GM21723 (cell line): ENCODE measurements around the gene SCIMP.
"Not testable (repeated sequence)": the region's sequence is repeated elsewhere in the genome, so short reads cannot be mapped to it uniquely, and the experiment has no call there.

Source experiments
- ATAC-seq: cut with Tn5 transposase; IDR thresholded peaks from one replicate; pipeline ENCODE4 v1.9.1; 2021; ENCODE audit warnings: mild to moderate bottlenecking, moderate library complexity; ENCODE audit not compliant: unreplicated experiment

Gene SCIMP

GRCh38 chr17:5191541-5192417, 42.9 kb downstream of the SCIMP start, which contains the start of gene ZNF594:
Gene ZNF594 (minus strand): TSS chr17:5191868. CDS start chr17:5184256, 7,612 bp downstream.
- ATAC-seq: peak; percentile 94

GRCh38 chr17:5184288-5184687, 50.4 kb downstream of the SCIMP start:
- no peak for ATAC-seq

- no peak for ATAC-seq
Observed at GRCh38 chr17:5183410-5183793, 51.3 kb downstream of the SCIMP start.

GRCh38 chr17:5182597-5183409, 51.9 kb downstream of the SCIMP start:
- no peak for ATAC-seq

- ATAC-seq: no peak
Observed at GRCh38 chr17:5181509-5182305, 53.0 kb downstream of the SCIMP start.

GRCh38 chr17:5179003-5179402, 55.7 kb downstream of the SCIMP start:
- no peak for ATAC-seq

GRCh38 chr17:5175027-5175426, 59.6 kb downstream of the SCIMP start:
- not testable (repeated sequence) for ATAC-seq

GRCh38 chr17:5165791-5166564, 68.7 kb downstream of the SCIMP start:
- ATAC-seq: not testable (repeated sequence)

- ATAC-seq: no peak
Observed at GRCh38 chr17:5164436-5164835, 70.2 kb downstream of the SCIMP start.

GRCh38 chr17:5161793-5162192, 72.9 kb downstream of the SCIMP start:
- ATAC-seq: not testable (repeated sequence)

- not testable (repeated sequence) for ATAC-seq
Observed at GRCh38 chr17:5160702-5161101, 74.0 kb downstream of the SCIMP start.
